HPDE6-E6E7 (cell line): ENCODE data around the gene CXorf38.

Source experiments
- DNase-seq: peaks from one replicate; pipeline ENCODE4 v3.0.0; 2011; ENCODE audit warnings: missing footprints; ENCODE audit errors: extremely low spot score

Gene CXorf38, protein sequence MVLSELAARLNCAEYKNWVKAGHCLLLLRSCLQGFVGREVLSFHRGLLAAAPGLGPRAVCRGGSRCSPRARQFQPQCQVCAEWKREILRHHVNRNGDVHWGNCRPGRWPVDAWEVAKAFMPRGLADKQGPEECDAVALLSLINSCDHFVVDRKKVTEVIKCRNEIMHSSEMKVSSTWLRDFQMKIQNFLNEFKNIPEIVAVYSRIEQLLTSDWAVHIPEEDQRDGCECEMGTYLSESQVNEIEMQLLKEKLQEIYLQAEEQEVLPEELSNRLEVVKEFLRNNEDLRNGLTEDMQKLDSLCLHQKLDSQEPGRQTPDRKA

DNA sequence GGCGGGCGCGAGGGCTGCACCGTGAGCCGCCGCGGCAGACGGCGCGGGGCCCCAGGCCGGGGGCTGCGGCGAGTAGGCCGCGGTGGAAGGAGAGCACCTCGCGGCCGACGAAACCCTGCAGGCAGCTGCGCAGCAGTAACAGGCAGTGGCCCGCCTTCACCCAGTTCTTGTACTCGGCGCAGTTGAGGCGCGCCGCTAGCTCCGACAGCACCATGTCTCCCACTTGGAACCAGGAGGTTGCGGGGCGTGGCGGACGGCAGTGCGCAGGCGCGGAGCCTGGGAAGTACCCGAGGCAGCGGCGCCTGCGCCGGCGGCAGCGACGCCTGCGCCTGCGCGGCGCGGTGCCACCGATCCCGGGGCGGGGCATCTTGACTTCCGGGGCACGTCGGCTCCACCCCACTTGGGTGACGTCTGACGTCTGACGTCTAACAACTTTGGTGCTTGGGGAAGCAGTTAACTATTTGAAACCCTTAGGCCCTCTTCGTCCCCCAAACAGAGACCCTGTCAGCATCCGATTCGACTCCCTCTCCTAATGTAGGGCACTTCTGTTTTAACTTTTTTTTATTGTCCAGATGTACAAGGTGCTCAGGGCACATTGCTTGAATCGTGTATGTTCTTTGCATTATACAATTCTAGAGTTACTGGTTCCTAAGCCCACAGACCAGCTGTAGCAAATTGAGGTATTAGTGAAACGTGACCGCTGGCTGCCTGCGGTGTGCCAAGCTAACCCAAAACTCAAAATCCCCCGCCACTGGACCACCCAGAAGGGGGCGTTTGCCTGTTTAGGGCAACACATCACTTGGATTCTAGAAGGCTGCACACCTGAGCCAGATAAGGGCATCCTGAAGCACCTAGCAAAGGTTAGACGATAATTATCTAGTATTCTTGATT, at the start of gene CXorf38:
Gene CXorf38, minus strand, starts transcription at position 255 of the 891 bp plus-strand sequence. Its CDS starts 41 bp downstream, at position 214.
- DNase-seq = peak; percentile 75

DNA sequence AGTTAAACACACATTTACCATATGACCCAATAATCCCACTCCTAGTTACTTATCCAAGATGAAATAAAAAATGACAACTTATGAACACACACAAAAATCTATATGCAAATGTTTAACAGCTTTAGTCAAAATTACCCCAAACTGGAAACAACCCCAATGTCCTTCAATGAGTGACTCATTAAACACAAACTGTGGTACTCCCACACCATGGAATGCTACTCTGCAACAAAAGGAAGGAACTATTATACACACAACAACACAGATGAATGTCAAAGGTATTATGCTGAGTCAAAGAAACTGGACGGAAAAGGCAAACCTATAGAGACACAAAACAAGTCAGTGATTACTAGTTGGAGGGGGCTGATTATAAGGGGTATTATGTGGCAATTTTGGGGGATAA, 47.4 kb upstream of the CXorf38 start:
- no peak for DNase-seq

DNA sequence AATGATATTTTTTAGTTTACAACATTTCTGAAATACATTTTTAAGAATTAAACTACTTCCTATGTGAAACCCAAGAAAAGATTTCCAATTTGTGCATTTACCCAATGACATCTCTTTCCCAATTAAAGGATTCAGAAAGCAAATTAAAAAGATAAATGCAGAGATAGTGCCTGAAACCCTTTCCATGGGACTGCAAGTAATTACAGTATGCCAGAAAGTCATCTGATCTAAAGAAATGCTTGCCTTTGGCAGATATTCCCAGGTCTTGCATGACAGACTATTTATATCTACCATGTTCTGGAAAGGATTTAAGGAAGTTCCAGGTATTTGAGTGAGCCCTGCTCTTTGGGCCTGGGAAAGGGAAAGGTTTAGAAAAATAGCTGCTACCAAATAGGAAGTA, 41.6 kb upstream of the CXorf38 start:
- no peak for DNase-seq

DNA sequence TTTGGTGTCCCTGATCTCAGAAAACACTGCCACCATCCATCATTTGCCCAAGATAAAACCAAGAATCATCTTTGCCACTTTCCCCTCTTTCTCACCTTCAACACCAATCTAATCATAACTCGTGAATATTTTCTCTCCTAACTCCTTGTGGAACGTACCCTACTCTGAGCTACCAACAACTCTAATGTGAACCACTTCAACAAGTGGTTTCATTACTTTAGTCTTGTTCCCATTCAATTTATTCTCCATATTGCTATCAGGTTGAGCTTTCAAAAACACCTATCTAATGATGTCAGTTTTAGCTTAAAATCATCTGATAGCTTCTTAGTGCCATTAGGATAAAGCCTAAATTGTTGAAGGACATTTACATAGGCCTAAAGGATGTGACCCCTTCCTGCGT, 39.8 kb upstream of the CXorf38 start:
- DNase-seq = no peak

DNA sequence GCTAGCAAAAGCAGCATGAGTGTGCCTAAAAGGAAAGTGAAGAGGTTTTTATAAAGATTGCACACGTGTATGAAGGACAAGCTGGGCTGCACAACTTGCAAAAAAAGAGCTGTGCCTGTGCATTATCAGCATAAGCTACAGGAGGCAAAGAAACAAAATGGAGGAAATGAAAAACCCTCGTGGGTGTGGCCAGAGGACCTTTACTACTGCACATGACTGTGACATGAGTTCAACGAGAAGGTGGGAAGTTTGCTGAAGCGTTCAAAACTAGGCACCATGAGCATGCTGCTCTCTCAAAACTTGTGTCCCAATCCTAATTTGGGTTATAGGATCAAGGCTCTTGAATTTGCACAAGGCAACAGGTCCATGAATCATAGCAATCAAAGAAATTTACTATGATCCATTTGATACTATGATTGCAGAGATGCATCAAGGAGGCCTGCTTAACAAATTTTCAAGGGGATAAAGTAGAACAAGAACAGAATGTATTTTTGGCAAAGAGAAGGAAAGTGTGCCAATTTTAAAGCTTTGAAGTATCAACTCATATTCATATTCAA, 38.1 kb upstream of the CXorf38 start:
- DNase-seq = no peak

DNA sequence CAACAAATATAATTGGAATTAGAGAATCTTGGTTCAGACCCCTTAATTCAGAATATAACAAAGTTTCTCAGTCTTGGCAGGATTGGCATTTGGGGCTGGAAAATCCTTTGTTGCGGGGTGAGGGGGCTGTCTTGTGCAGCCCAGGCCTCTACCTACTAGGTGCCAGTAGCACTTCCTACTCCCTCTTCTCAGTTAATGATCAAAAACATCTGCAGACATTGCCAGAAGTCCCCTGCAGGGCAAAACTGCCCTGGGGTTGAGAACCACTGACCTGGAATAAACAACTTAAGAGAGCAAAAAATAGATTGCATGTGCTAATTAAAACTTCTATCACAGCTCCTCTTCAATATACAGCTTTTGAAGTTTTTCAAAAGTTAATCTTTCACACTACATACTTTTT, 36.7 kb upstream of the CXorf38 start:
- DNase-seq = no peak

DNA sequence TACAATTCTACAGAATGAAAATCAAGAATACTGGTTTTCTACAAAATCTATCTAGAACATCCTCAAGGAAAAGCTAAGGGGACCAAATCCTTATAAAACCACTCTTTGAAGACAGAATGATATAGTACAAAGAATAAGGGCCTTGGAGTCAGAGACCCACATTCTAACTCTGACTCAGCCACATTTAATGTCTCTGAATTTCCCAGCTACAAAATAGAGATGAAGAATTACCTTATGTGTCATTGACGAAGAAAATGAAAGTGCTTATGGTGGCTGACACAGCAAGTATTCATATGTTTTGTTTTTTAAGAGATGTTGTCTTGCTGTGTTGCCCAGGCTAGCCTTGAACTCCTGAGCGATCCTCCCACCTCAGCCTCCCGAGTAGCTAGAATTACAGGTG, 35.9 kb upstream of the CXorf38 start:
- DNase-seq = no peak

DNA sequence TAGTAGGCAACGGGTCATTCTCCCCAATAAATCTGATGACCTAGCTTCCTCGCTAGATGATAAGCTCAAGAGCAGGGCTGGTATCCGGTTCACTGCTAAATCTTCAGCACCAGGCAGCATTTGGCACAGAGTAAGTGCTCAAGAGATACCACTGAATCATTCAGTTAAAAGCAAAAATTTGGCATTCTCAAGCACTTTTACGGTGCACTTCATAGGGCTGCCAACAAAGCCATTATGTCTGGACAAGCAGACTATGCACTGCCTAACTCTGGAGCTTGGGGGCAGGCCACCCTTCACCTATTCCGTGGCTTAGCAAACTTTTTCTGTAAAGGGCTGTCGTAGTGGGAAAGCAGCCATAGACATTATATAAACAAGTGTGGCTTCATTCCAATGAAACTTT, 23.8 kb upstream of the CXorf38 start:
- no peak for DNase-seq

DNA sequence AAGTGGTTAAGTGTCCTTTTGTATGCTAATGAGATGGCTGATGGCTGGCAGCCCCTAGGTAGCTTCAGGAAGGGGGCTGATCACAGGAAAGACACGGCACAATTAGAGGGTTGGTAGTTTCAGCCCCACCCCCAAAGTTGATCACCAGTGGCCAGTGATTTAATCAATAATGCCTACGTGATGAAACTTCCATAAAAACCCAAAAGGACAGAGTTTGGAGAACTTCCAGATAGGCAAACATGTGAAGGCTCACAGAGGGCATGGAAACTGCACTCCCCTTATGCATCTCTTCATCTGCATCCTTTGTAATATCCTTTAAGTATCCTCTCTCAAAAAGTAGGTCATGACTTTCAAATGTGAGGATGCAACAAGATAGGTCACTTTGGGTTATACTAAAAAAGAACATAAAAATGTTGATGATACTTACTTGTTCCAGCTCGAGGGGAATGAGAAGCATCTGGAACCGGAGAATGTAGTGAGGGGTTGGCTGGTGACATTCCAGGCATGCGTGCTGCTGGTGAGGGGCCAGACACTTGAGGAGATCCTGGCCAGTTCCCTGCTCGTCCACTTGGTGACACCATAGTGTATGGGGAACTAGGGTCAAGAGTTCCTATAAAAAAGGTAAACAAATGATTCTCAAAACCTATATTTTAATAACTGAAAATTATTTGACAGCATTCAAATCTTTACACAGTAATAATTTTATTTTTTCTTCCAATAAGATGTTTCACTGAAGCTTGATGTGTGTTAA, 16.7 kb upstream of the CXorf38 start:
- DNase-seq = no peak

DNA sequence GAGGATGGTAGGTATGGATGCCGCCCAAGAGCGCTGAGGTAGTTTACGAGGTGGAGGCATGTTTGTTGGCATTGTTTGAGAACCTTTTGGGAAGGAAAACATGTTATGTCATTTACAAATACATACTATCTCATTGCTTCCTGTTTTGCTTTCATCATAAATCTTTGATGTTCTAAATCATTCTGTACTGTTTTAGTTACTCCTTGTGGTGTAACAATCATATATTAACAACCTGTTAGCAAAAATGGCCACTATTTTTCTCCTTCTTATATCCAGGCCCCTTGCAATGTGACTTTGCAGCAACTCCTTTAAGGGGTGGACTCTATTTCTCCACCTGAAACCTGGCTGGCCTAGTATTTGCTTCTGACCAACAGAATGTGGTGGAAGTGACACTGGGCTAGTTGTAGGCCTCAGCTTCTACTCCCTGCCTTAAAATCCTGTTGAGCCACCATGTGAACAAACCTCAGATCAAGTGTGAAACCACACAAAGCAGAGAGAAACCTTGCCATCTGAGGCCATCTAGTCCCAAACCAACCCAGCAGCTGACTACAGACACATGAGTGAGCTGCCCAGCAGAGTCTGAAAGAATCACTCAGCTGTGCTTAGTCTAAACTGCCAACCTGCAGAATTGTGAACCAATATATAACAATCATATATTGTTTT, 15.8 kb upstream of the CXorf38 start:
- DNase-seq = no peak

DNA sequence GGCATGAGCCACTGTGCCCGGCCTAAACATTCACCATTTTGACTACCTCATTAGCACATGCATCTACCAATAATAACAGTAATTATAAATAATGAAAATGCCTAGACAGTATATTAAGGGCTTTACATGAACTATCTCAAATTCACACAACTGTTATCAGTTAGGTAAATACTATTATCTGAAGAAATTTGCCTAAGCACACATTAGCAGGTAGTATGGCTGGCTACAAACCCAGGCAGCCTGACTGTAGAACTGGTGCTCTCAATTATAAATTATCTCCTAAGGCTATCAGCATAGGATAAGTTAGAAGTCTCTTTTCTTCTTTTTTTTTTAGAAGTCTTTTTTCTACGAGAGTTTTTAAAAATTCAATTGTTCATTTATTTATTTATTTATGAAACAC, 14.1 kb upstream of the CXorf38 start:
- no peak for DNase-seq

DNA sequence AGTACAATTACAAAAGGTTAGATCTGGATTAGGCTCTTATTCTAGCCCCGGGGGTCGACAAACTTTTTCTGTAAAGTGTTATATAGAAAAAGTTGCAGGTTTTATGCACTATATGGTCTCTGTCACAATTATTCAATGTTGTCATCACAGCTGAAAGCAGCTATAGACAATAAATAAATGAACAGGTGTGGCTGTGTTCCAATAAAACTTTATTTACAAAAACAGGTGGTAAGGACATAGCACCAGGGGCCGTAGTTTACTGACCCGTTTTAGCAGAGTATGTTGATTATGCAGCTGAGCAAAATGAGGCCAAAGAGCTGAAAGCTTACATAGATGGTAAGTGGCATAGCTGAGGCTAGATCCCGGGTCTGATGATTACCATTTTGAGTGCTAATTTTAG, 13.0 kb upstream of the CXorf38 start:
- DNase-seq = no peak

DNA sequence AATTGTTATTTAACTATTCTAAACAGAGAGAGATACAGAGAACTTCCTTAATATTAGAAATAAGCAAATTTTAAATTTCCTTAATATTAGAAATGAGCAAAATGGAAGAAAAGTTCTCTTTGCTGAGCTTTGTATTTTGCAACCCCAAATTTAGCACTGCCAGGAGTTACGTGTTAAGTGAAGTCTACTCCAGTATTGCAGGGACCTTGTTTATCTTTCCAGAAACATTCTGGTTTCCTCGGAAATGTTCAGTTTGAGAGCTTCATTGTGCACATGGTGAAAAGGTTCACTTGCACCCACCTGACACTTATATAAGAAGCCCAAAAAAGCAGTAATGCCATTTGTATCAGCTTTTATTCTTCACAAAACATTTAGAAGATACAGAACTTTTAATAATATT, 6.2 kb upstream of the CXorf38 start:
- no peak for DNase-seq

DNA sequence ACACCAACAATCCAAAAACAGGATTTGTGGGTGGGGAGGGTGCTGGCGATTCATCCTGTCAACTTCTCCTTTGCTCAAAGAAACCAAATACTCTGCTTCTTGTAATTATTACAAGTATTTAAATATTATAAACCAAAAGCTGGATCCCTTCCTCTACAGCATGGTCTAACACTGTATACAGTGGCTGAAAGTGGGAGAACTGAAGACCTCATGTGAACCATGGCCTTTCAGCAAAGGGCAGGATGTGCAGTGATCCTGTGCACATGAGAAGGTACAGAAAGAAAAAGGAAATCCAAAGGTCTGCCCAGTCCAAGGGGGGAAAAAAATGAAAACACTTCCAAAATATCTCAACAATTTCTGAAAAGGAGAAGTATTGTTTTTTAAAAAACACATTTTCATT, 5.3 kb upstream of the CXorf38 start:
- no peak for DNase-seq

DNA sequence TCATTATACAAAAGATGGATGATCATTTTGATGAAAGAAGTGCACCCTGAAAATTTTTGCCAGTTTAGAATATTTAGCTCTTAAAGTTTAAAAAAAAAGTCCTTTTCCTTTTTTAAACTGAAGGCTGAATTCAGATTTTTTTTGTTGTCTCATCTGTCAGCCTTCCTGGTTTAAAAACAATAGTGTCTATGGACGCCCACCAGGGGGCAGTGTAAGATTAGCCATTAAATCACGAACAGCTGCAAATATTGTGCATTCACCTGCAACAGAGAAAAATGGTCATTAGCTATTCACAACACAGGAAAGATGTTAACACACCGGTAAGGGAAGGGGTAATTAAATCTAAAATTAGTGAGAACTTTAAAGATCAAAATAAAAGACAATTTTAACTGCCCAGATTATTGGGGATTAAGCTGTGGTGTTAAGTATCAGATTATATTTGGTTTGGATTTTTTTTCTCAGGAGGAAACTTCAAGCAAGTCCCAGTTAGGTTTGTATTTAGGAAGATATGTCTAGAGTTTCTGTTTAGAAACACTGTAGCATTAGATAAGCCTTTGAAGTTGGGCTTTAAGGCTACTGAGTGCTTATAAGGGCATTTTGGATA, 4.4 kb upstream of the CXorf38 start:
- DNase-seq = no peak

DNA sequence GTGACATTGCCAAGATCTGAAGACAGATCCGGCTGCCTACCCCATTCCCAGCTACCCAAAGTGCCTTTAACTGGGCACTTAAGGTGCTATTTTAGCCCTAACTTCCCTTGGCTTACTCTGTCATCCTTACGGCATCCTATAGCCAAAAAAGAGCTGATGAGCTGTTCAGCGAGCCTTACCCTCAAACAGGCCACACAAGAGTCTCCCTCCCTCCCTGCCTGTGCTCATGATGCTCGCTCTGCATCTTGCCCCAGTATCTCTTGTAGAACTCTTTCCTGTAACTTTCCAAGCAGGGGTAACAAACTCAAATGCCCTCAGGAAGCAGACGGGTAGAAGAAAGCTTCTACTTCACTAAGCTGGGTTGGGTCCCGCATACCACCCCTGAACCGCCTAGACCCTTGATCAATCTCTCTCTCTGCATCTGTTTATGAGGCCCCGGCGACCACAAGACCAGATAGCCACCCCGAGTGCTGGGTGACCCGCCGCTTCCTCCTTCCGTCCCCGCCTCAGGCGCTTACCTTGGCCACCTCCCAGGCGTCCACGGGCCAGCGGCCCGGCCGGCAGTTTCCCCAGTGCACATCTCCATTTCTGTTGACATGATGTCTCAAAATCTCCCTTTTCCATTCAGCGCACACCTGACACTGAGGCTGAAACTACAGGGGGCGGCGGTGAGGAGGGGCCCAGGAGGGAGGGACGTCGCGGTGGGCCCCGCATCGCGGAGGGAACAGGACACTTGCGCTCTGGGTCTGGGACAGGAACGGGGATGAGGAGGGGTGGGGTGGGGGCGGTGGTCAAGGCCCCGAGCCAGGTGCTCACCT, 663 bp downstream of the CXorf38 start:
- no peak for DNase-seq

DNA sequence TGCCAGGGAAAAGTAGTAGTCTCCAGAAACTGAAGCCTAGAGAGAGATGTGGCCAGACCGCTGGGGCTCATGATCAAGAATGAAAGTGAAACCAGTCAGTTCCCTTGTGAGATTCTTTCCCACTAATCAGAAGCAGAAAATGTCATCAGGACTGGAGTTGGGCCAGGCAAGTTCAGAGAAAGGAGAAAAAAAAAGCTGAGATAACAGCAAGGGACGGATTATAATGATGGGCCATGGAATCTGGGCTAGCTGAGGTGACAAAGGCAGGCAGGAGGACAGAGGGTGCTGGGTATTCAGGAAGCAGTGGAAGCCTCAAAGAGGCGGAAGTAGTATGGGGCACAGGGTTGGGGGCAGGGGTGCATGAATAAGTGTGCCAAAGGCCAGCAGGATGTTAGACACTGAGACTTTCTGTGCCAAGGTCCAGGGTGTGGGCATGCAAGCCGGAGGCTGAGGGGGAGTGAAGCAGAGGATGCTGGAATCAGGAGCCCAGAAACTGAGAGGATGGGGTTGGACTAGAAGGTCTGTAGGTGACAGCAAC, 2.5 kb downstream of the CXorf38 start:
- peak; percentile 31 for DNase-seq

DNA sequence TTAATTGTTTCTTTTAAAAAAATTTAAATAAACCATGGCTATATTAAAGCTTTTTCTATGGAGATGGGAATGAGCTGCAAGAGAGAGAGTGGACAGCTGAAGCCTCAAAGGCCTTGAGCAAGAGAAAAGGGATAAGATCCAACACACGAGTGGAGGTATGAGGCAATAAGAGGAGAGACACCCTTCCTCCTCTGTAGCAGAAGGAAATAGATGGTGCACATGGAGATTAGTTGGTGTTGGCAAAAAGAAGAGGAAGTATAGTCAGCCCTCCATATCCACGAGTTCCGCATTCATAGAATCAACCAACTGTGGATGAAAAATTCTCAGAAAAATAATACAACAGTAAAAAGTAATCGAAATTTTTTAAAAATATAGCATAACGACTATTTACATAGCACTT, 3.2 kb downstream of the CXorf38 start:
- no peak for DNase-seq

DNA sequence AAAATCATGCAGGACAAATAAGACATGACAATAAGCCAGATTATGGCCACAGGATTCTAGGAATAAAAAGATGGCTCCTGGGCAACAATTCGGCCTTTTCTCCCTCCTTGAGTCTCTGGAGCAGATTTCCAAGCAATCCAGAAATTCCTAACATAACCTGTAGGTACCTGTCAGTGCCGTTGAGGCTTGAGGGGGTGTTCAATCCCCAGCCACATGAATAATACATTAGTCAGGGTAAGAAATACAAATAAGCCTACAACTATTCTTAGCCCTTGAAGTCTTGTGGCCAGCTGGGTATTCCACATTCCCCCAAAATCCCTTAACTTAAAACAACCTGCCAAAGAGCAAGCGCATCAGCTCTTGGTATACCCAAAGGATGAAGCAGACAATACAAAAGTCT, 9.7 kb downstream of the CXorf38 start:
- DNase-seq = no peak

DNA sequence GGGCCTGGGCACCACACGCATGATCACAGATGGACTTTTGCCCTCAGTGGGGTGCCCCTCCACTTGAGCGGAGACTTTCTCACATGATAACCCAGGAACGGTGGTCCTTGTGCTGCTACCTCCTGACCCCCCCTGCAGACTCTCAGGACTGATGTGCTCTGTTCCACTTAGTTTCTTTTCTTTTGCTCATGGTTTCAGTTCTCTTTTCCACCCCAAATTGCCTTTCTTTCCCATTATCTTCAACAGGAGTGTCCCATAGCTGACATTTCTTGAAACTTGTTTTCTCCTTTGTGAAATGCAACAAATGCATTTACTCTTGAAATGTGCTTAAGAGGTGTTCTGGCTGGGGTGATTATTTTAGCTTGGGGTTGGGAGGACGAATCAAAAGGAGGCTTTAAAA, 15.2 kb downstream of the CXorf38 start:
- DNase-seq = no peak
